GM23248 (cell line): Measurements from ENCODE around the gene ABCG1.

ENCODE experiments used
- EZH2 ChIP-seq: fragments of 200-600 bp; sonication (generic); IDR thresholded peaks from 2 replicates; pipeline ENCODE4 v1.6.1; 2018; ENCODE audit warnings: antibody characterized with exemption, mild to moderate bottlenecking; ENCODE audit not compliant: insufficient read depth, poor library complexity, severe bottlenecking
- EZH2phosphoT487 ChIP-seq: fragments of 200-600 bp; sonication (generic); IDR thresholded peaks from 2 replicates; pipeline ENCODE4 v1.6.1; 2018; ENCODE audit warnings: antibody characterized with exemption, moderate library complexity, mild to moderate bottlenecking, low read depth; ENCODE audit not compliant: insufficient read depth

DNA sequence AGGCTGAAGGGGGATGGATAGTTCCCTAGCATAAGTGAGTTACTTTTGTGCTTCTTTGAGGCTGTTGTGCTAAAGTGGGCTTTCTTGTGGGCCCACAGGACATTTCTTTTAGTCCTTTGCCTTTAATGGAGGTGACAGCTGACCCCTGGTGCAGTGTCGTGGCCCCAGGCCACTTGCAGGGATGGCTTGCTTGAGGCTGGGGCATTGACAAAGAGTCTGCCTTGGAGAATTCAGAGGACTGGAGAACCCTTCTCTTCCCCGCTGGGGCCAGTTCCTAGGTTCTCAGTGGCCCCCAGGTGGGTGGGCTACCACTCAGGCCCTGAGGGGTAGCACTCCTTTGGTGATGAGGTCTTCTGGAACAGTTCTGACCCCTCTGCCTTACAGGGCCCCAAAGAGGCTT lies 12.8 kb downstream of the ABCG1 start:
- TF ChIP-seq EZH2 (no peak), EZH2phosphoT487 (no peak)
